ENCODE measurements around the gene SLC49A3.
"Not testable (repeated sequence)": the region's sequence is repeated elsewhere in the genome, so short reads cannot be mapped to it uniquely, and the experiment has no call there.

Gene SLC49A3

DNA sequence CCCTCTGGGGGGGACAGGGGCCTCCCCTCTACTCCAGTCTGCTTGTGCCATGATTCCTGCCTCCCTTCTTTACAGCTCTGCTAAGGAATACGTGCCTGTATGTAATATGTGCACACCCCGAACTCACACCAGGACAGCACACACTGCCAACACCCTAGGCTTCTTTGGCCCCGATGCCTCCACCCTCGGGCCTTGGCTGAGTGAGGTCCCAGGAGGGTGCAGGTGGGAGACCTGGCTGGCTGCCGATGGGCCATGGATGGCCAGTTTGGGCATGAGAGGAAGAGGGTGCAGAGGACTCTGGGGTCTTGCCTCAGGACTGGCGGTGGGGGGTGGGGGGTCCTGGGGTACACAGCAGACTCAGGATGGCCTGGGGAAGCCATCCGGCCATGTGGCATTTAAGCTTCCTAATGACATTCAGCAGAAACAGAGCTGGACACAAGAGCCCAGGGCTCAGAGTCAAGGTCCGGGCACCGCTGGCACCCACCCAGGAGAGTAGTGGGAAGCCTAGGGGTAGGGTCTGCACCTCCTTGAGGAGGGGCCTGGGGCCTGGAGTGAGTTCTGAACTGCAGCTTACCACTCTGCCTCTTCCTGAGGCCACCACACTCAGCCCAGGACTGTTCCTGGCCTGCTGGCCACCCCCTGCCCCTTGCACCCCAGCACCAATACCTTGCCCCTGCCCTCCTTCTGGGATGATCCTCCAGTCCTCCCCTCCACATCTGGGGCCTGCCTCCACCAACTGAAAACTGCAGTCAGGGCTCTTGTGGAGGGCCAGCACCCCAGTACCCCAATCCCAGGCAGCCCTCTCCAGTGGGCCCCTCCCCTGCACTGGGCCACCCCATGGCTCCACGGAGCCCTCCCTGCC lies 14.6 kb upstream of the SLC49A3 start:
- DNase-seq (ENCODE audit: low read depth) = no peak

DNA sequence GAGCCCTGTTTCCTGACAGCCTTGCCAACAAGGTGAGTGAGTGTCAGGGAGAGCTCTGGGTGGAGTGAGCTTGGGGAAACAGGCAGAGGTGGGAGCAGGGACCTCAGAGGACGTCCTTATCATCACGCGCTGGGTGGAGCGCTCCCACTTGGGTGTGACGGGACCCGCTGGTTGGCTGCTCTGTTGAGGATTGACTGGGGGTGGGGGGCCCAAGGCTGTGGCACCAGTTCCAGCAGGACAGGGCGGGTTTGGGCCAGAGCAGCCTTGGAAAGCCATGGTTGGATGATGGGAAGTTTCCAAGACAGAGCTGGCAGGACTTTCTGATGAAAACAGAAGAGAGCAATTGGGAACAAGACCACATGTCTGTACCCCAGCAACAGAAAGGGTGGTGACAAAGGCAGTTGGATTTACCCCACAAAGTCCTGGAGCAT lies 13.7 kb upstream of the SLC49A3 start:
- no peak for DNase-seq (ENCODE audit: low read depth)

- no peak for DNase-seq (ENCODE audit: low read depth)
Observed at GRCh38 chr4:700587-701264, 11.8 kb upstream of the SLC49A3 start.

GRCh38 chr4:699816-700580 lies 11.0 kb upstream of the SLC49A3 start:
- no peak for DNase-seq (ENCODE audit: low read depth)

DNA sequence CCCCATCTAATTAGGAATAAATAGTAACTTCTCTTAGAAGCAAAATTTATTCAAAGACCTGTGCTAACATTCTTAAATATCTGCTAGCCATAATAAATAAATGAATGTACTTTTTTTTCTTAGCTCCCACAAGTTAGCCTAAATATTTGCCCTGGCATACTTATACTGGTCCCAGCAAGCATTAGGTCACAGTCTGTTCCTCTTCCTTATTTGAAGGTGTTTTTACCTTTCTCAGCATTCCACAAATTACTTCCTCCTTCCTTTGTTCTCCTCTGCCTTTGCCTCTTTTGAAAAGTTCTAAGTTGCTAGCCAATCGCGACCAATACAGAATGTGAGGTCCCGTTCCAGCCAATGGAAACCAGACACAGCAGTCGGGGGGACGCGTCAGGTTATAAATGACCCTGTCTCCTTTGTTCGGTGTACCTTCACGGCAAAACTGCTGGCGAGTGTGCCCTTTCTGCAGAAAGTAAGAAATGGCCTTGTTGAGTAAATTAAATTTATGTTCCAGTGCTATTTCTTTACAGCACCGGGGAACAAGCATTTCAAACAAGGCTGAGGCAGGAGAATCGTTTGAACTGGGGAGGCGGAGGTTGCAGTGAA lies 5.5 kb upstream of the SLC49A3 start:
- DNase-seq (ENCODE audit: low read depth) = not testable (repeated sequence)

DNA sequence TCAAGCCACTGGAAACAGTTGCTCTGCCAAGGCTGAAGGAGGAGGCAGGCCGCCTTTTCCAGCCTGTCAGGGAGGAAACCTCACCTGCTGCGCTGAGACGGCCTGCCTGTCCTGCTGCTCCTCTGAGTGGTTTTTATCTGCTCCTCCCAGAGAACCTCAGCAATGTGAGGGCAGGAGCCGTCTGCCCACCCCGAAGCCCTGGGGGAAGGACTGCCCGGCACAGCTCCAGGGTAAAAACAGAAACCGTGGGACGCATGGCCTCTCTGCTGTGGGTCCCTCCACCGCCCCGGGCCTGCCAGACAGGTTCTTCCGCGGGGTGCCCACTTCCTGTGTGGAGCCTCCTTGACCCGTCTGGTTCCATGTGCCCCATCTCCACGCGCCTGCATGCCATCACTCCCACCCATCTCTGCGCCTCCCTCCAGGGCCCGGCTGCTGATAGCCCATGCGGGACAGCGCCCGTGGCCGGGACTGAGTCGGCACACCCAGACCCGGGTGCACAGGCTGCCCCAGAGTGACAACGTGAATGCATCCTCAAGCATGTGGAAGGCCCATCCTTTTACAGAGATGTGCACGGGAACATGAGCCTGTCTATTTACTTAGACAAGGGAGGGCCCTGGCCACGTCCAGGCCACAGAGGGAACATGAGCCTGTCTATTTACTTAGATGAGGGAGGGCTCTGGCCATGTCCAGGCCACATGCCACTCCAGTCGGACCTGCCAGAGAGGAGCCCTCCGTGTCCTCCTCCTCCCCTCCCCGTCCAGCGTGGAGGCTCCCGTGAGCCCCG lies 4.0 kb upstream of the SLC49A3 start:
- DNase-seq (ENCODE audit: low read depth) = no peak

DNA sequence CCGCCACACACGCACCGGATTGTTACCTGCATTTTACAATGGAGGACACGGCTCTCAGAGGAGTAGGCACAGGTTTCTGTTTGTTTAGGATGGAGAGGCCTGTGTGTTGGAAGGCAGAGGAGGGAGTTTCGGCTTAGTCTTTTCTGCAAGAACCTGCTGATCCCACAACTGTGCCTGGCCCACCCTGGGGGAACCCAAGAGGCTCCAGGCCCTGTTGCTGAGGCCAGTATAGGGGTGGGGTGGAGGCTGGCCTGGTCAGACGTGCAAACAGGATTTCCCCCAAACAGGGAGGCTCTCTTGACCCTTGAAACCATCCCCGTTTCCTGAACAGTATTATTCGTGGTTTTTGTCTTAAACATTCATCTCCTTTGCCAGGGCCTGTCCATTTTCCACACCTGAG lies 772 bp upstream of the SLC49A3 start:
- no peak for DNase-seq (ENCODE audit: low read depth)

- DNase-seq (ENCODE audit: low read depth) = no peak
Observed at GRCh38 chr4:687971-688853, 739 bp downstream of the SLC49A3 start.

GRCh38 chr4:687048-687970 lies 1.6 kb downstream of the SLC49A3 start:
- DNase-seq (ENCODE audit: low read depth) = no peak

DNA sequence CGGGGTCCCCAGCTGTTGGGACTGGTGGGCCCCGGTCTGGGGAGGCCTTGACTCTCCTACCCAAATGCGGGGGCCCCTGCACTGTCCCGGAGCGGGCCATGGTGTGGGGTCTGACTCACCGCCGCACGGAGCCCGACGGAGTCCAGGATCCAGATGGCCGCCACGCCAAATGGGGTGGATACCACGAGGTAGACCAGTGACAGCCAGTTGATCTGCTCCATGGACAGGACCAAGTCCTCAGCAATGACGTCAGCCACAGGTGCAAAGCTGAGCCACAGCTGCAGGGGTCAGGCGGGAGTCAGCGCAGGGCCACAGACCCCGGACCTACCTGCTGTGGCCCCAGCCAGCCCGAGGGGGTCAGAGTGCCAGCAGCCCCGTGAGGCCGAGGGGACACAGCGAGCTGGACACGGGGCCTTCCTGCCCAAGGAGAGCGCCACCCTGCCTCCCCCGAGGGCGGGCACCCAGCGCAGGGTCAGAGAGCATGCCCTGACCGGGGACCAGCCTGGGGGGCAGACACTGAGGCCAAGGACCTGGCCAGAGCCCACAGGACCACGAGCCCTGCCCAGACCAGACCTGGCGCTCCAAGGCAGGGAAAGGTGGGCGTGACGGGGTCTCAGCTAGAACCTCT lies 2.4 kb downstream of the SLC49A3 start:
- no peak for DNase-seq (ENCODE audit: low read depth)

DNA sequence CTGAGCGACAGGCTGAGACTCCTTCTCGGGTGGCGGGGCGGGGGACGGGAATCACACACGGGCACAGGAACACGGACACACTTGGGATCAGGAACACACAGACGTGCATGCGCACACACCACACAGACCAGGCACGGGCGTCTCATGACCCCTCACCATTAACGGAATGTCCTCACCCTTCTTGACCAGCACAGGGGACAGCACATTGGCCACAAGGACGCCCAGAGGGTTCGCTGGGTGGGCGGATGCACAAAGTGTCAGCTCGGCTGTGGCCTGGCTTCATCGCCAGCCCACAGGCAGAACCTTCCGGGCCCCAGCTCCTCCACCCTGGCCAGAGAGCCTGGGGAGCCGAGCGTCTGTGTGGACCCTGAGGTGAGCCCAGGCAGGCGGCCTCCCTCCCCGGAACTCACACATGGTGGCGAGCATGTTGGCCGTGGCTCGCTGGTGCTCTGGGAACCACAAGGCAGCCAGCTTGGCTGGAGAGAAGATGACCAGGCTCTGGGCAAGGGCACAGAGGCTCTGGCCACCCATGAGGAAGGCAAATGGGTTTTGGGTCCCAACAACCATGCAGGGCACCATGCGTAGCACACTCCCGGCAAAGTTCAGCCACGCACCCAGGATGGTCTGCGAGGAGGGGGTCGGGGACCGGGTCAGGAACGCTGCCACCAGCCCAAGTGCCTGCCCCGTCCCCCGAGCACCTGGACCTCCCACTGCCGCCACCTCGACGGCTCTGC lies 3.1 kb downstream of the SLC49A3 start:
- DNase-seq (ENCODE audit: low read depth) = no peak

DNA sequence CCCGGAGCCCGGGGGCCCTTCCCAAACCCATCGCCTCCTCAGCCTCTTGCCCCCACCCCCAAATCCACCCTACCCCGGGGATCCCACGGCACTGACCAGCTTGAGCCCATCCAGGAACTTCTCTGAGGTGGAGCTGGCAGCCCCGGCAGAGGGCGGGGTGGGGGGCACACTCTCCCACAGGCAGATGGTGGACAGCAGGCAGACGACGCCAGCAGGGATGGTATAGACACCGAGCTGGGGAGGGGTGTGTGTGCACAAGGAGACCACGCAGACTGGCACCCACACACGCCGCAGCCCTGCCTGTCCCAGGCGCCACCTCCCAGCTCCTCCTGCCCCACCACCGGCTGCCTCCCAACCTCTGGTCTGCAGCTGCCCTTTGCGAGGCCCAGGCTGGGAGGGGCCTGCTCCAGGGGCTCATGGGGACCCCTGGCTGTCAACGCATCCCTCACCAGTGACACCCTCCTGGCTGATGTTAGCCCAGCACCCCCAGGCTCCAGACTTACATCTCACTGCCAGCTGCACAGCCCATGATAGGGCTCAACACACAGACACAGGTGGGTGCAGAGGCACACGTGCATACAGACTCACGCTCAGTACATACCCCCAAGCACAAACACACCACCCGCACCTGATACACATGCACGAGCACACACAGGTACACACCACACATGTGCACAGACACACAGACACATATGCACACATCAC lies 4.2 kb downstream of the SLC49A3 start:
- no peak for DNase-seq (ENCODE audit: low read depth)

DNA sequence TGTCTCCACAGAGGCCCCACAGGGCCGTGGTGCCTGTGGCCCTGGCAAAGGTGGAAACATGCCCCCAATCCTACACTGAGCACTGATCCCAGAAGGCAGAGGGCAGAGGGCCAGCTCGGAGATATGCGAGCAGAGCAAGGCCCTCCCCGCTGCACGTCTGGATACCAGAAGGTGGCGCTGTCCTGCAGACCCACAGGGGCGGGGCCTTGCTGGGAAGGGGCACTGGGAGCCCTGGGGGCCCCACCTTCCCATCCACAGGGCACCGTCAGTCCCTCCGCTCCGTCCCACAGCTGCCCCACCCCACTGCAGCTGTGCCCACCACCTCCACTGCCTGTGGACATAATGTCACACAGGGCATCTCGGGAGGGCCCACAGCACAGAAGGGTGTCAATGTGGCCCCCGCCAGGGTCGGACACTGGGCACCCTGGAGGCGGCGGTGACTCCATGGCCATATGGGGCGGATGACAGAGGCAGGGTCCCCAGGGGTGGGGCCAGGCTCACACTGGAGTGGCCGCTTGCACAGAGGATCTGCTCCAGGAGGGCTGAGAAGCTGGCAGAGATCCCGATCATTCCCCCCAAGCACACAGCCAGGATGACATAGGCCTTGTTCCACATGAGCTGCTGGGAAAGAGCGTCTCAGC lies 4.8 kb downstream of the SLC49A3 start:
- DNase-seq (ENCODE audit: low read depth) = no peak

GRCh38 chr4:683247-683897 lies 5.6 kb downstream of the SLC49A3 start:
- DNase-seq (ENCODE audit: low read depth) = no peak

GRCh38 chr4:682490-683172 lies 6.3 kb downstream of the SLC49A3 start:
- DNase-seq (ENCODE audit: low read depth) = no peak
